HuH-7.5 (cell line): ENCODE data around the gene CXCL17.
"Not testable (repeated sequence)": the region's sequence is repeated elsewhere in the genome, so short reads cannot be mapped to it uniquely, and the experiment has no call there.

Source experiments
- DNase-seq: peaks from one replicate; pipeline ENCODE4 v3.0.0; 2011; ENCODE audit warnings: low spot score

CXCL17 gene, protein sequence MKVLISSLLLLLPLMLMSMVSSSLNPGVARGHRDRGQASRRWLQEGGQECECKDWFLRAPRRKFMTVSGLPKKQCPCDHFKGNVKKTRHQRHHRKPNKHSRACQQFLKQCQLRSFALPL

DNA sequence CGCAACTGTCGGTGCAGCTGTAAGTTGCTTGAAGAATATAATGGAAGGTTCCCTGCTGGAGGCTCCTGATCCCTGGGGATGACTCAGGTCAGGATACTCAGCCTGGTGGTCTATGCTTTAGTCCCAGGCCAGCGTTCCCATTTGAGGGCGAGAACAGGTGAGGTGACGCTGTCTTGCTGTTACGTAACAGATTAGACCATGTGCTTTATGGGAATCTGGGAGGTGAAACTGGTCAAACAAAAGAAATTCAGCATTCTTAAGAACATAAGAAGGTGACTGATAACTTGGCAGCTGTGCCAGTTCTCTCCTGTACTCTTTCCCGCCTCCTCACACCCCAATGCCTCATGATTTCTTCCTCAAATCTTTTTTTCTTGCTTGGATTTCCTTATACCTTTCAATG lies at the start of gene CXCL17:
TSS of gene CXCL17 (minus strand) at position 114 of the 400 bp plus-strand sequence. CDS start 114 bp downstream, outside the sequence.
- DNase-seq = no peak

DNA sequence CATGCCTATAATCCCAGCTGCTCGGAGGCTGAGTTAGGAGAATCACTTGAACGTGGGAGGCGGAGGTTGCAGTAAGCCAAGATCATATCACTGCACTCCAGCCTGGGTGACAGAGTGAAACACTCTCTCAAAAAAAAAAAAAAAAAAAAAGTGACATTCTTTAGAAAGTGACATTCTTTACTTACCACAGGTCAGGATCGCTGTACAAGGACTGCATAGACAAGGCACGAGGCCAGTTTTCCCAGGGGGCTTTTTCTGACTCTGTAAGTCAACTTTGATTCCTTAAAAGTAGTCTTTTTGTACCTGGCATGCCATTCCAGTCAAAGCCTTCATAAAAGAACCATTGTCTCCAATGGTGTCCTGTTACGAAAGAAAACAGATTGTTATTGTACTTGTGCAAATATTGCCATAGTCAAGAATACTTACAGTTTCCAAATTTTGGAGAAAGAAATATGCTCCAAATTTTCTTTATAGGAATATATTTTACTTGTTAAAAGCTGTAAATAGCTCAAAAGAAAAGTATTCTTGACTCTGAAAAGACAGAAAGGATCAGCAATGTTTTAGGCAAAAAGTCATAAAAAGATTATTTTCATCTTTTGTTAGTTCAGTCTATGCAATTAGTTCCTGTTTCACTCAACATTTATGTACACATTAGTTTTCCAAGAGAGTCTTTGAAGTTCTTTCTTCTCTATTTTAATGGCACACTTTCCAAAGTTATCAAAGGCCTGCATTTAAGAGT lies 46.2 kb upstream of the CXCL17 start:
- no peak for DNase-seq

DNA sequence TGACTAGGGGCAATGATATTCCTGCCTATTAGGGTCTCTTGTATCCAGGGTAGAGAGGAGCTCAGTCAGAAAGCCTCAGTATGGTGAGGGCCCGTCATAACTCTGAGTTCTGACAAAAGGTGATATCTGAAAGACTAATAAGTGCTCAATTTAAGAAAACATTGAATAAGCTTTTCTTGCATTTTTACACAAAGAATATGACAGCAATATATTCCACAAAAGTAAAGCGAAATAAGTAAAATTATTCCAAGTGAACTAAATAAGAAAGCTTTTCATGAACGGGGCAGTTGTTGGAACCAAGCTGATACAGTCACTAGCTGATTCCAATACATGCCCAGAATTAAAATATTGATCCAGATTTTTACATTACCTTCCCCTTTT lies 45.0 kb upstream of the CXCL17 start:
- DNase-seq = no peak

DNA sequence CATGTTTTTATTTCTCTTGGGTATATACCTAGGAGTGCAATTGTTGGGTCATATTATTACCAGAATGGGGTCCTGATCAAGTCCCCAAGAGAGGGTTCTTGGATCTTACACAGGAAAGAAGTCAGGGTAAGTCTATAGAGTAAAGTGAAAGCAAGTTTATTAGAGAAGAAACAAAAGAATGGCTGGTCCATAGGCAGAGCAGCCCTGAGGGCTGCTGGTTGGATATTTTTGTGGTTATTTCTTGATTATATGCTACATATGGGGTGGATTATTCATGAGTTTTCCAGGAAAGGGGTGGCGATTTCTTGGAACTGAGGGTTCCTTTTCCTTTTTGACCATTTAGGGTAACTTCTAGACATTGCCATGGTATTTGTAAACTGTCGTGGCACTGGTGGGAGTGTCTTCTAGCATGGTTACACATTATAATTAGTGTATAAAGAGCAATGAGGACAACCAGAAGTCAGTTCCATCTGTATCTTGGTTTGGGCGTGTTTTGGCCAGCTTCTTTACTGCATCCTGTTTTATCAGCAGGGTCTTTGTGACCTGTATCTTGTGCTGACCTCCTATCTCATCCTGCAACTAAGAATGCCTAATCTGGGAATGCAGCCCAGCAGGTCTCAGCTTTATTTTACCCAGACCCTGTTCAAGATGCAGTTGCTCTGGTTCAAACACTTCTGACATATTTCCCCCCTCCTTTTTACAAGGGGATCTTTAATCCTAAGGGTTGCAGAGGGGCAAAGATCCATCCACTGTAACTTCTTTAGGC lies 44.5 kb upstream of the CXCL17 start:
- no peak for DNase-seq

DNA sequence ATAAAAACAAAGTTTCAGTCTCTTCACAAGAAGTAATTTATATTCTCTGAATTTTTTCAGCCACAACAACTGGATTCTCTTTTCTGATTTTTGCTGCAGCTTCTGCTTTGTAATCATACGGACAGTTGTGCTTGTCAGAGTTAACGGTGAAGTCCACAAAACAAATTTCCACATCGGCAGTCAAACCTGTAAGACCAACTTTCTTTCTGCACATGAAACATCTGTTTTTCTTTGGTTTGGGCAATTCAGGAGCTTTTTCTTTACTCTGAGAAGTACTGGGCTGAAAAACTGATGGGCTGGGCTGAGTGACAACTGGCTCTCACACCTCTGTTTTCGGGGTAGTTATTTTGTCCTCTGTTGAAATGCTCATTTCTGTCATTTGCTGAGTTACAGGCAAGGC lies 42.3 kb upstream of the CXCL17 start:
- DNase-seq = not testable (repeated sequence)

DNA sequence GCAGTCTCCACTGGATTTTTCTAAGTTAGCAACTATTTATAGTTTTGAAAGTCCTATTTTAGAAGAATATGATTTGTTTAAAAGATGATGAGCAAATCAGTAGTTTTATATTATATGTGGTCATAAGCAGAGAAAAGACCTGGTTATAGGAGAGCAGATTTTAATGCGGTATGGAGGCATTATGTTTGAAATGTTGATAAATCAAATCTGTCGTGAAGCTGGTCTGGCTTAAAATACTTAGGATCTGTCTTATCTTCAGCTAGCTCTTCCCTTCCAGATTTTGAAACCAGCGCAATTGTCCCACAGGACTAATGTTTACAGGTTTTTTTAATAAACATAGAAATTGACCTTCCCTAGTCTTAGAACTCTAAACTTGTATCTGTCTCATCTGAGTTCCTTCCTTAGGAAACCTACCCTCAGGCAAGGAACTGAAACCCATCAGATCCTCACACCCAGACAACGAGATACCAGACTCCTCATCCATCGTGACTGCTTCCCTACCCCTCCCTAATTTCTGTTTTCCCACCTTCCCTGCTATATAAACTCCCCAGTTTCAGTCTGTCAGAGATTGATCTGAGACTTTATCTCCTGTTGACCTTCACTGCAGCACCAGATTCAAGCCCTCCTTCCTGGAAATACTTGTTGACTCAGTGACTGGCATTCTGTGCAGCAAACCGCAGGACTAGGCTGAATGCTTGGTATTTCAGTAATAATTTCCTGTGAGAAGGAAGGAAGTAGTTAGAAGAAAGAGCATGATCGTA lies 37.8 kb upstream of the CXCL17 start:
- DNase-seq = no peak

DNA sequence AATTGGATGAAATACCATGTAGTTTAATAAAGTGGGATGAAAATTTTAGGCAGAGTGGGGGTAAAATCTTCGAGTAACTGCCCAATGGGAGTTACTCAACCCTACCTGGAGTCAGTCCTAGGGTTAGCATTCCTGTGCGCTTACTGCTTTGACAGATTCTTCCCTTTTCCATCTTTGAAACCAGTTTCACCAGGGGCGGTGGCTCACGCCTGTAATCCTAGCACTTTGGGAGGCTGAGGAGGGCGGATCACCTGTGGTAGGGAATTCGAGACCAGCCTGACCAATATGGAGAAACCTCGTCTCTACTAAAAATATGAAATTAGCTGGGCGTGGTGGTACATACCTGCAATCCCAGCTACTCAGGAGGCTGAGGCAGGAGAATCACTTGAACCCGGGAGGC lies 37.0 kb upstream of the CXCL17 start:
- DNase-seq = no peak

DNA sequence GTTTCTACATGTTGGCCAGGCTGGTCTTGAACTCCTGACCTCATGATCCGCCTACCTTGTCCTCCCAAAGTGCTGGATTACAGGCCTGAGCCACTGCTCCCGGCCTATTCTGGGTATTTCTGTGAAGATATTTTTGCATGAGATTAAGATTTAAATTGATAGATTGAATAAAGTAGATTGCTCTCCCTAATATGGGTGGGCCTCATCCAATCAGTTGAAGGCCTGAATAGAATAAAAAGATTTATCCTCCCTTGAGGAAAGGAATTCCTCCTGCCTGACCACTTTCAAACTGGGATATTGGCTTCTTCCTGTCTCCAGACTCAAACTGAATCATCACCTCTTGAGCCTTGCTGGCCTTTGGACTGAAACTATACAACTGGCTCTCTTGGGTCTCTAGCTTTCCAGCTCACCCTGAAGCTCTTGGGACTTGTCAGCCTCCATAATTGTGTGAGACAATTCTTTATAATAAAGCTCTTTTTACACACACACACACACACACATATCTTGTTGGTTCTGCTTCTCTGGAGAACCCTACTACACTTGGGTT lies 36.1 kb upstream of the CXCL17 start:
- DNase-seq = no peak

DNA sequence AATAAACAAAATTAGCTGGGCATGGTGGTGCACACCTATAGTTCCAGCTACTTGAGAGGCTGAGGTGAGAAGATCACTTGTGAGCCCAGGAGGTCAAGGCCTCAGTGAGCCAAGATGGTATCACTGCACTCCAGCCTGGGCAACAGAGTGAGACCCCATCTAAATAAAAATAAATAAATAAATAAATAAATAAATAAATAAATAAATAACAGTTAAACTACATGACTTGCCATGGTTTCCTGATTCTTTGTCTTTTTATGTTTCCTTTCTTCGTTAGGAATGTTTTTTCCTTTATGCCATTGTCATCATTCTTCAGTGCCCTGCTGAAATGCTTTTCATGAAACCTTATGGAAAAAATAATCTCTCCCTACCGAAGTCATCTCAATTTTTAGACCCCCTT lies 35.2 kb upstream of the CXCL17 start:
- no peak for DNase-seq

DNA sequence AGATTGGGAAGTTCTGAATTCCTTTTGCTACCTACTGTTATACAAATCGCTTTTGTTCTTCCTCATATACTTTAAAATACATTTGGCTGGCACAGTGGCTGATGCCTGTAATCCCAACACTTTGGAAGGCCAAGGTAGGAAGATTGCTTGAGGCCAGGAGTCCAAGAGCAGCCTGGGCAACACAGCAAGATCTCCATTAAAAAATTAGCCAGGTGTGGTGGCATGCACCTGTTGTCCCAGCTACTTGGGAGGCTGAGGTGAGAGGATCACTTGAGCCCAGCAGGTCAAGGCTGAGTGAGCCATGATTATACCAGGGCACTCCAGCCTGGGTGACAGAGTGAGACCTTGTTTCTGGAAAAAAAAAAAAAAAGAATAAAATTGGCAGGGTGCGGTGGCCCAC lies 34.4 kb upstream of the CXCL17 start:
- no peak for DNase-seq

DNA sequence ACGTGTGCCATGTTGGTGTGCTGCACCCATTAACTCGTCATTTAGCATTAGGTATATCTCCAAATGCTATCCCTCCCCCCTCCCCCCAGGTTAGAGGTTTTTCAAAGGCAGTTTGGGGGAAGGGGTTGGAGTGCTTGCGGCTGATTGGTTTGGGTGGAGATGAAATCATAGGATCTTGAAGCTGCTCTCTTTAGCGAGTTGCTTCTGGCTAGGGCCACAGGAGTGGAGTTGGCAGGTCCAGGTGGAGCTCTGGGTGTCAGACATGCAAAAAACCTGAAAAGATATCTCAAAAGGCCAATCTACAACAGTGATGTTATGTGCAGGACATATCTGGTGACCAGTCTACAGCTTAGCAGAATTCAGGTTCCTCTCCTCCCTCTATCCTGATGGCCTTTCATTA lies 32.6 kb upstream of the CXCL17 start:
- DNase-seq = no peak

DNA sequence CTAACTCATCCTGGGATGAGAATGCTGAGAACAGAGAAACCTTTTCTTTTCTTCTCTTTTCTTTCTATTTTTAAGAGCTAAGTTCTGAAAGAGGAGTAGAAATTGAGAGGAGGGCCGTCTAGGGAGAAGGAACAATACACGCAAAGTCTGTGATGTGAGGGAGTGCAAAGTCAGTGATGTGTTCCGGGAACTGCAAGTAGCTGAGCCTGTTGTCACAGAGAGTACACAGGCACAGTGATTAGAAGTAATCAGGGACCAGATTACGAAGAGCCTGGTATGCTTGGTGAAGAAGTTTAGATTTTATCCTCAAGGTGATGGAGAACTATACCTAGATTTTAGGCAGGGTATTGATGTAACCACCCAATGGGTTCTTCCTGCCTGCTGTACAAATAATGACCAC lies 32.0 kb upstream of the CXCL17 start:
- no peak for DNase-seq

DNA sequence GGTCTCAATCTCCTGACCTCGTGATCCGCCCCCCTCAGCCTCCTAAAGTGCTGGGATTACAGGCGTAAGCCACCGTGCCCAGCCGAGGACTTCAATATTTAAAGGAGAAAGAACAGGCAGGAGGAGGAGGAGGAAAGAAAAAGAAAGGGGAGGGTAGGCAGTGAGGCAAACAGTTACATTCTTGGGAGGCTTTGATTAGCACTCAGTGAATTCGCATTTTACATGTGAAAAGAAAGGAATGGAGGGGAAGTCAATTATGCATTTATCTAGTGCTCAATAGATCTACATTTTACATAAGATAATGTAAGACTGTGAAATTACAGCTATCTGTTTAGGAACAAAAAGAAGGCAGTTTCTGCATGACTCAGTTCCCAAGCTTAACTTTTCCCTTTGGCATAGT lies 30.9 kb upstream of the CXCL17 start:
- DNase-seq = no peak

DNA sequence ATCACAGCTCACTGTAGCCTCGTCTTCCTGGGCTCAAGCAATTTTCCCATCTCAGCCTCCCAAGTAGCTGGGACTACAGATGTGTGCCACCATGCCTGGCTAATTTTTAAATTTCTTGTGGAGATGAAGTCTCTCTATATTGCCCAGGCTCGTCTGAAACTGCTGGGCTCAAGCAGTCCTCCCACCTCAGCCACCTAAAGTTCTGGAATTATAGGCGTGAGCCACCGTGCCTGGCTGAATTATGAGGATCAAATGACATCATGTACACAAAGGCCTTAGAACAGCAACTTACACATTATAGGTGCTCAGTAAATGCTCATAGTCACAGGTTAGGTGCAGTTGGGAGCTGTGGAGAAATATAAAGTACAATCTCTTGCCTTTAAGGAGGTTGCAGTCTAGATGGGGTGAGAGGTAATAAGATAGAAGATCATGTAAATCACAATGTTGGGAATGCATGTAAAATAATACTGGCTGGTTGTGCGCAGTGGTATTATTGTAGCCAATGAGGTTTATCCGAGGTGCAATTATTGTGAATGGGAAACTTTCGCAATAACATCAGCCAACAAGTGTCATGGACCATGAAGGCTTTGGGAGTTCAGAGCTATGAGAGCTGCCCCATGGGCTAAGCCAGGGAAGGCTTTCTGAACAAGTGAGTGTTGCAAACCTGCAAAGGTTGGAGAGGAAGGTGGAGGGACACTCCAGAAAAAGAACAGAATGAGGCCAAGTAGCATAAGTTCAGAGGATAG lies 29.8 kb upstream of the CXCL17 start:
- DNase-seq = no peak

DNA sequence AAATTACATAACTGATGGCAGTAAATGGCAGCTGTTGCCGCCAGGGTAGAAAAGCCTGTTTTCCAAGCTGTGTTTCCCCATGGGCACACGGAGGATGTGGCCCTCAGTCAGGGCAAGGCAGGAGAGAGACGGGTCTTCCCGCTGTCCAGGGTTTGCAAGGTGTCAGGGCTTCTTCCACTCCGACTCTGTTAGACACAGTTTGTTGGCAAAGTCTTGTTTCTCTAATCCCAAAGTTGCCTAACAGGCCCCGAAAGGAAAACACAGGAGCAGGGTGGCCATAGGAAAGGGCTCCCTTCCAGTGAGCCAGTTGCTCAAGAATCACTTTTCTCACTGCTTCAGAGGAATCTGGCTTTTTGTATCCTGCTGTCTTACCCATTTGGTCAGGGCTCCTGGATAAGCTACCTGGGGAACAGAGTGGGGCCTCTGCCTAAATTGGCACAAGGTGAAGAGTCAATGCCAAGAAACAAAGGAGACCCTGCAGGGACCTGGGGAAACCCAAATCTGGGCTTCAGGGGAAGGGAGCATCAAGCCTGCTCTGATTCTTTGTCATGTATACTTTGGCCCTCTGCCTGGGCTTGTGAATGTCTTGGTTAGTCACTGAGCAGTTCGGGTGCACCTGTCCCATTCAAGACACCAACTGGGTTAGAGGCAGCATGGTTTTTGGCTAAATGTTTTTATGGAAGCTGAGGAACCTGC lies 29.0 kb upstream of the CXCL17 start:
- DNase-seq = no peak

DNA sequence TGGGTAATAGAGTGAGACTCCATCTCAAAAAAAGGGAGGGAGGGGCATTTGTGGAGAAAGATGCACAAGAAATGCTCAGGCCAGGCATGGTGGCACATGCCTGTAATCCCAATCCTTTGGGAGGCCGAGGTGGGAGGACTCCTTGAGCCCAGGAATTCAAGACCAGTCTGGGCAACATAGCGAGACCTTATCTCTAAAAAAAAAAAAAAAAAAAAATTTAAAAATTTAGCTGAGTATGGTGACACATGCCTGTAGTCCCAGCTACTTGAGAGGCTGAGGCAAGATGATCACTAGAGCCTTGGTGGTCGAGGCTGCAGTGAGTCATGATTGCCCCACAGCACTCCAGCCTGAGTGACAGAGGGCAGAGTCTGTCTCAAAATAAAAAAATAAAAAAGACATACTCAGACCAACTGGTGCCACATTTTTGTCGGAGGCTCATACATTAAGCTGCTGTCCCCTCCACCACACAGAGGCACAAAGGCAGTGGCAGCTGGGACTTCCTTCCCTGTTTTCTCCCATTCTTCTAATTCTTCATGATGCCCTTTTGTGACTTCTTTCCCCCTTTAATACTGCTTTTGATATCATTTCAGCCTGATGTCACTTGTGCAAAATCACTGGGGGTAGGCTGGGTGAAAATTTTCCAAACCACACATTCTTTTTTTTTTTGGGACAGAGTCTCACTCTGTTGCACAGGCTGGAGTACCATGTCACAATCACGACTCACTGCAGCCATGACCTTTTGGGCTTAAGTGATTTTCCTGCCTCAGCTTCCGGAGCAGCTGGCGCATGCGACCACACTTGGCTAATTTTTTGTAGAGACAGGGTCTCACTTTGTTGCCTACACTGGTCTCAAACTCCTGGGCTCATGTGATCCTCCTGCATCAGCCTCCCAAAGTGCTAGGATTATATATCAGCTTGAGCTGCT lies 26.8 kb upstream of the CXCL17 start:
- DNase-seq = no peak

DNA sequence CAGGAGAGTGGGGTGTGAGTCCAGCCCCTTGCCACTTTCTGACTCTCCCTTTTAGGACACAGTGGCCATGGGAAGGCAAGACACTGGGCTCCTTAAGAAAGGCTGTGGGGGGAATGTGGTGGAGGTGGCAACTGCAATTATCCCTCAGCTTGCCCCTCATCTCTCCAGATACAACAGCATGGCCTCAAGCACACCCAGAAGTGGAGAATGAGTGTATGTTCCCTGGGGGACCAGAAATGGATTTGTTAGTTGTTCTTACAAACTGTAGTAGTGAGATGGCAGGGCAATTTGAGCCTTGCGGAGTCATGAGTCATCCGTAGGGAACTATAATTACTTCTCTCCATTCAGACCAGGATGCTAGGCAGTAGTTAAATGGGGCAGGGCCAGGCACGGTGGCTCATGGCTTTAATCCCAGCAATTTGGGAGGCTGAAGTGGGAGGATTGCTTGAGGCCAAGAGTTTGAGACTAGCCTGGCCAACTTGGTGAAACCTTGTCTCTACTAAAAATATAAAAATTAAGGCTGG lies 25.6 kb upstream of the CXCL17 start:
- no peak for DNase-seq

DNA sequence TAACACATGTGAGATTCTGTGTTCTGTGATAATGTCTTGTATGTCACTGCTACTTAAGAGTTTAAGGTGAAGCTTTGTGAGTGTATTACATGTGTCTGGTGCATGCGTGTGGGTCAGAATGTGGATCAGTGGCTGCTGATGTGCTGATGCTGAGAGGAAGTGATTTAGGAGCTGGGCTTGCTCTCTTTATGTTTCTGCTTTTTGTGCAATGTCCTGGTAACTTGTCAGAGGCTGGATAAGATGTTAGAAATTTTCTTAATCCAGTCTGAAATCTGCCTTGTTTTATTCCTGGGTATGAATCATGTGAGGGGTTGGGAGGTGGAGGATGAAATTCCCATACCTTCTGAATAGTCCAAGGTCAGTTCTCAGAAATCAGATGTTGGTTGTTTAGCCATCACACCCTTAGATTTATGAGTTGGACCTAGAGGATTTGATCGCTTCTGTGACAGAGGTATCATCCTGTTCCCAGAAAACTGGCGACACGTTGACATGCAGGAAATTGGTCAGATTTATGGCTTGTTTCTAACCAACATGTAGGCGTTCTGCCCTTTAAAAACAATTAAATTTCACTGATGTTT lies 24.5 kb upstream of the CXCL17 start:
- DNase-seq = no peak

DNA sequence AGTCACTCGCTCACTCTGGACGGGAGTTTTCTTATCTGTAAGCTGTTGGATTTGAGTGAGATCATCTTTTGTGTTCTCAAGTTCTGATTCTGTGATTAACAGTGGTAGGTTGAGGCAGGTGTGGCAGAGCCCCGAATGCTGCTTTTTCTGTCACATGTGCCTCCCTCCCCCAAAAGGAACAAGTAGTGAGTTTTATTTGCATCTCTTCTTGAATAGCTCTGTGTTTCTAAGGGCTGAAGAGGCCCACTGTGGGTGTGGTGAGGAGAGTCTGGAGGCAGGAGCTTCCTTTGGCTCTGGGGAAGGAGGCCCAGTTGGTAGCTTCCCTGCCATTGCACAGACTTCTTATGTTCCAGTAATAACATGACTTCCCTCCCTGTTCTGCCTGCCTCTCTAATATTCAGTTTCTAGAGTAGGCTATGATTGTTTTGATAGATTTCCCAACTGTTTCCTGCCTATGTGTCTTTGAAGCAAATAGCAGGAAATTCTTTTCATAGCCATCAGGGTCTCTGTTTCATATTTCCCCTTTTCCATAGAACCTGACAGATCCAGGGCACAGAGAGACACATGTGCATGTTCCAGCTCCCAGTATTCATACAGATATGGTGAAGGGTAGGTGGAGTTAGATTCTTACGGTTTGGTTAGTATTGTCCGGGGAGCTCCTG lies 23.9 kb upstream of the CXCL17 start:
- DNase-seq = no peak
